Stimulated activated CD4-positive, alpha-beta T cell treated with anti-CD3 and anti-CD28 coated beads, Interleukin-2, amount 100 ng/mL, for 24 hours (primary cell): Measurements from ENCODE around the gene ACHE.
"Not testable (repeated sequence)": the region's sequence is repeated elsewhere in the genome, so short reads cannot be mapped to it uniquely, and the experiment has no call there.

Experiments
- DNase-seq, 2 donors: peaks; one replicate each; pipeline ENCODE4 v3.0.0-alpha.2; 2020

Gene ACHE

GRCh38 chr7:100860702-100861615, 34.7 kb downstream of the ACHE start:
- no peak for DNase-seq

- no peak for DNase-seq
Measured at GRCh38 chr7:100859856-100860255, 35.8 kb downstream of the ACHE start.

GRCh38 chr7:100856871-100857282, 38.8 kb downstream of the ACHE start:
- DNase-seq = no peak

- DNase-seq = no peak
Measured at GRCh38 chr7:100855515-100855914, 40.2 kb downstream of the ACHE start.

GRCh38 chr7:100854899-100855298, 40.8 kb downstream of the ACHE start:
- not testable (repeated sequence) for DNase-seq

- DNase-seq = no peak
Measured at GRCh38 chr7:100854146-100854895, 41.4 kb downstream of the ACHE start.

GRCh38 chr7:100852048-100852872, 43.4 kb downstream of the ACHE start, which contains the start of gene SLC12A9:
Gene SLC12A9, plus strand, starts transcription at chr7:100852713. Its CDS starts 1,485 bp downstream, at chr7:100854198.
- DNase-seq = peak; percentile 89 to 91

GRCh38 chr7:100847360-100847759, 48.3 kb downstream of the ACHE start:
- no peak for DNase-seq

GRCh38 chr7:100840470-100841100, 55.1 kb downstream of the ACHE start:
- DNase-seq = no peak
